Liver (tissue), 3 donors: Measurements from ENCODE around the gene ALDH1B1.

Source experiments
- ATF3 ChIP-seq: IDR thresholded peaks from 2 replicates; pipeline ENCODE4 v1.6.1; 2016; ENCODE audit warnings: antibody characterized with exemption
- CTCF ChIP-seq: fragments of 150-350 bp; IDR thresholded peaks from 2 replicates; pipeline ENCODE4 v1.5.1; 2017; ENCODE audit warnings: improper control_type of control experiment, low read depth, low read length; ENCODE audit not compliant: missing input control
- EGR1 ChIP-seq, 2 donors: IDR thresholded peaks; 2 replicates each; pipeline ENCODE4 v1.6.1; 2016 to 2018; ENCODE audit warnings: antibody characterized with exemption in 2 of 2, low read depth in 2 of 2
- FOXA1 ChIP-seq: IDR thresholded peaks from 2 replicates; pipeline ENCODE4 v1.6.1; 2016; ENCODE audit warnings: antibody characterized with exemption
- GABPA ChIP-seq, 2 donors: IDR thresholded peaks in 1 of 2; conservative IDR thresholded peaks in 1 of 2; 2 replicates each; pipeline ENCODE4 v1.6.1; 2016; ENCODE audit warnings: antibody characterized with exemption in 2 of 2, mild to moderate bottlenecking in 1 of 2, moderate library complexity in 1 of 2
- HNF4G ChIP-seq: IDR thresholded peaks from 2 replicates; pipeline ENCODE4 v1.6.1; 2016; ENCODE audit warnings: antibody characterized with exemption
- MAX ChIP-seq: IDR thresholded peaks from 2 replicates; pipeline ENCODE4 v1.6.1; 2016; ENCODE audit warnings: antibody characterized with exemption
- NR2F2 ChIP-seq: IDR thresholded peaks from 2 replicates; pipeline ENCODE4 v1.6.1; 2016; ENCODE audit warnings: antibody characterized with exemption
- RAD21 ChIP-seq, 2 donors: IDR thresholded peaks; 2 replicates each; pipeline ENCODE4 v1.6.1; 2016; ENCODE audit warnings: antibody characterized with exemption in 2 of 2, mild to moderate bottlenecking in 2 of 2
- RXRA ChIP-seq, 2 donors: IDR thresholded peaks; 2 replicates each; pipeline ENCODE4 v1.6.1; 2017 to 2018; ENCODE audit warnings: antibody characterized with exemption in 2 of 2, mild to moderate bottlenecking in 1 of 2
- TAF1 ChIP-seq: conservative IDR thresholded peaks from 2 replicates; pipeline ENCODE4 v1.6.1; 2016; ENCODE audit warnings: antibody characterized with exemption, mild to moderate bottlenecking
- donor health status: healthy.
- donor health status: healthy.

GRCh38 chr9:38421498-38422211 lies 29.2 kb downstream of the ALDH1B1 start:
- TF ChIP-seq GABPA (IDR thresholded peaks at IDR 0.05 in 1 of 2, conservative IDR thresholded peaks at IDR 0.05 in 1 of 2) (no peak), ATF3 (no peak), FOXA1 (no peak), CTCF (no peak), HNF4G (no peak), RXRA (IDR thresholded peaks at IDR 0.05) (no peak), MAX (no peak), EGR1 (IDR thresholded peaks at IDR 0.05; ENCODE audit: low read depth in 2 of 2) (no peak), NR2F2 (no peak), RAD21 (IDR thresholded peaks at IDR 0.05) (no peak), TAF1 (no peak)
